Measurements from ENCODE around the gene MXD3.

MXD3 gene

GRCh38 chr5:177339107-177339638, 27.5 kb upstream of the MXD3 start:
- DNase-seq, result no peak

GRCh38 chr5:177338251-177339106, 26.8 kb upstream of the MXD3 start:
- no peak for DNase-seq

GRCh38 chr5:177336603-177337494, 25.2 kb upstream of the MXD3 start:
- DNase-seq, result no peak

- no peak for DNase-seq
Observed at GRCh38 chr5:177336112-177336511, 24.4 kb upstream of the MXD3 start.

GRCh38 chr5:177335701-177336065, 24.0 kb upstream of the MXD3 start:
- DNase-seq, result no peak

GRCh38 chr5:177334781-177335700, 23.3 kb upstream of the MXD3 start:
- DNase-seq, result no peak

GRCh38 chr5:177334155-177334551, 22.5 kb upstream of the MXD3 start:
- DNase-seq, result no peak

- DNase-seq, result no peak
Observed at GRCh38 chr5:177333420-177334154, 21.9 kb upstream of the MXD3 start.

- no peak for DNase-seq
Observed at GRCh38 chr5:177332896-177333260, 21.2 kb upstream of the MXD3 start.

- DNase-seq, result no peak
Observed at GRCh38 chr5:177332031-177332895, 20.6 kb upstream of the MXD3 start.

- no peak for DNase-seq
Observed at GRCh38 chr5:177330991-177331842, 19.5 kb upstream of the MXD3 start.

GRCh38 chr5:177329883-177330282, 18.2 kb upstream of the MXD3 start:
- DNase-seq, result no peak

- no peak for DNase-seq
Observed at GRCh38 chr5:177328545-177329231, 17.0 kb upstream of the MXD3 start.

GRCh38 chr5:177327539-177328522, 16.1 kb upstream of the MXD3 start:
- no peak for DNase-seq

GRCh38 chr5:177325868-177326381, 14.2 kb upstream of the MXD3 start:
- no peak for DNase-seq

GRCh38 chr5:177320879-177321278, 9.2 kb upstream of the MXD3 start:
- DNase-seq, result no peak

- no peak for DNase-seq
Observed at GRCh38 chr5:177319913-177320588, 8.4 kb upstream of the MXD3 start.

Measured in eye (tissue), 1 donor.